Esophagus (tissue), 2 donors: ENCODE results near the gene TMED10. TPM values are rescaled to one million over a fixed set of nuclear protein-coding genes. Genes with fewer than 3 reads are reported as not detected.

ENCODE experiments used
- H3K27ac ChIP-seq, 2 donors: one replicate each; pipeline ENCODE4 v1.5.1; 2013; ENCODE audit warnings: low read depth in 2 of 2, mild to moderate bottlenecking in 2 of 2, inconsistent platforms in 1 of 2, low read length in 1 of 2, moderate library complexity in 1 of 2
- H3K27me3 ChIP-seq, 2 donors: one replicate each; pipeline ENCODE4 v1.6.1; 2013; ENCODE audit warnings: low read length in 2 of 2, control low read depth in 1 of 2, mild to moderate bottlenecking in 1 of 2; ENCODE audit not compliant: insufficient read depth in 2 of 2, control insufficient read depth in 1 of 2
- H3K36me3 ChIP-seq, 2 donors: one replicate each; pipeline ENCODE4 v1.6.1; 2013; ENCODE audit warnings: low read length in 1 of 2; ENCODE audit not compliant: control insufficient read depth in 2 of 2, insufficient read depth in 2 of 2
- H3K4me1 ChIP-seq, 2 donors: one replicate each; pipeline ENCODE4 v1.6.1; 2013; ENCODE audit warnings: low read length in 1 of 2; ENCODE audit not compliant: control insufficient read depth in 2 of 2, insufficient read depth in 2 of 2
- H3K4me3 ChIP-seq, 2 donors: one replicate each; pipeline ENCODE4 v1.5.1; 2013; ENCODE audit warnings: low read length in 2 of 2, mild to moderate bottlenecking in 2 of 2, low read depth in 1 of 2, moderate library complexity in 1 of 2
- H3K9me3 ChIP-seq, 2 donors: one replicate each; pipeline ENCODE4 v1.6.1; 2013; ENCODE audit warnings: mild to moderate bottlenecking in 2 of 2, low read depth in 1 of 2, low read length in 1 of 2, moderate library complexity in 1 of 2; ENCODE audit not compliant: control insufficient read depth in 2 of 2, insufficient read depth in 1 of 2
- WGBS, 2 donors: extraction: QIAGEN DNeasy Blood & Tissue Kit; methylation state at CpG; one replicate each; pipeline ENCODE4 v1.1.7; 2013; 5-methylcytosine and 5-hydroxymethylcytosine counted together
- polyA plus RNA-seq, 2 donors: library from polyadenylated mRNA; stranded (reverse); fragments of 200-250 nt; gene quantifications; one replicate each; pipeline ENCODE4 v1.2.3, GENCODE V29; 2013
- donor health status: healthy with polysubstance abuse.
- donor health status: Bipolar disorder and iron deficiency.

TMED10 gene
- polyA plus RNA-seq, 2 donors, result 74.8 to 225 TPM

GRCh38 chr14:75088566-75089373 is 87.6 kb downstream of the TMED10 start:
- Histone ChIP-seq H3K4me1 (no peaks in the 10 kb centered on the region), H3K9me3 (no peaks in the 10 kb centered on the region), H3K4me3 (no peak overlapping the region), H3K27me3 (no peaks in the 10 kb centered on the region), H3K27ac (no peak overlapping the region), H3K36me3 (peaks cover 10 to 14% of the 10 kb centered on the region in 2 donors)
- WGBS, 2 donors, result 64 to 66% methylated on average over 7 of the region's 7 CpGs

GRCh38 chr14:75088153-75088552 is 88.3 kb downstream of the TMED10 start:
- peaks cover 10 to 15% of the 10 kb centered on the region in 2 donors for H3K36me3 ChIP-seq

GRCh38 chr14:75084513-75084912 is 91.9 kb downstream of the TMED10 start:
- Histone ChIP-seq H3K27ac (no peak overlapping the region), H3K4me3 (no peak overlapping the region), H3K36me3 (peaks cover 10 to 13% of the 10 kb centered on the region in 2 donors), H3K27me3 (no peaks in the 10 kb centered on the region), H3K4me1 (no peaks in the 10 kb centered on the region), H3K9me3 (no peaks in the 10 kb centered on the region)
- 39 to 40% methylated on average over 5 of the region's 5 CpGs for WGBS, 2 donors

More at GRCh38 chr14:75088153-75088552, 88.3 kb downstream of the TMED10 start:
- H3K4me1 ChIP-seq, result no peaks in the 10 kb centered on the region
- no peak overlapping the region for H3K27ac ChIP-seq
- H3K9me3 ChIP-seq, result no peaks in the 10 kb centered on the region
- no peaks in the 10 kb centered on the region for H3K27me3 ChIP-seq
- 77 to 78% methylated on average over 2 of the region's 2 CpGs for WGBS, 2 donors
- no peak overlapping the region for H3K4me3 ChIP-seq

DNA sequence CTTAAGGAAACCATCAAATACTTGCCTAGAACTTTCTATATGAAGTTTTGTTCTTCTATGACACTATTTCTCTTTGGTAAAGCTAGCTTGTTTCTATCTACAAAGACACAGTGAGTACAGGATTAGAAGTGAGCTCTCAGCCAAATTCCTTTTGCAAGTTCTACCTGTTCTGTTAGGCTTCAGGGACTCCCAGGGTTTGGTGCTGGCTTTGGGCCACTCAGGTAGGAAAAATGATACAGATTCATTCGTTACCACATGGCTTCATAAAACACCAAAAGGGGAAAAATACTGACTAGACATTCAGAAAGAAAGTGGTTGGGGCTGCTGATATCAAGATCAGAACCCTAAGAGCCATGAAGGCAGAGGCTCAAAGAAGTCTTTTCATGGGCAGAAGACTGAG is 93.1 kb downstream of the TMED10 start:
- peaks cover 9 to 13% of the 10 kb centered on the region in 2 donors for H3K36me3 ChIP-seq
- no peak overlapping the region for H3K27ac ChIP-seq
- WGBS, 2 donors, result 52 to 83% methylated on average over 1 of the region's 1 CpG

DNA sequence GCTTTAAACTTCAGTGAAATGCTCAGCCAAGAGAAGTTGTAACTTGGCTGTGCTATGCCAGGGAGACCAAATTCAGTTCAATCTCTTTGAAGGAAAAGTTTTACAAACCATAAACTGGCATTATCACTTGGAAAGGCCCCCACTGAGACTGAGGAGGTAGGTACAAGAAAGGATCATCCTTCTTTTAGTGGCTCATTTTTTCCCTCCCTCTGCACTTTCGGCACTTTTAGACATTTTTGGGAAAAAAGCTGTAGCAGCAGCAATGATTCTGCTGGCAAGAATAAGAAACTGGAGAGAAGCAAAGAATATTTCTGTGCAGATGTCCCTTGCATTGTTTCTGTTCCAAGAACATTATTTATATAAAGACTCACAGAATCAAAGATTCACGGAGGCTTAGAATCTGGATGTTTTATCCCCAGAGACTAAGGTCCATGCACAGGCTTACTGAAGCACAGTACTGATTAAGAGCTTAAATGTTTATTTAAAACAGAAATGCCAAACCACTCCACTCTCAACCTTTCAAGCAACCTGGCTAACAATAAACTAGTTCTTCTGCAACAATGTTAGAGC is 94.7 kb downstream of the TMED10 start:
- H3K27me3 ChIP-seq, result no peaks in the 10 kb centered on the region
- no peak overlapping the region for H3K4me3 ChIP-seq
- no peaks in the 10 kb centered on the region for H3K4me1 ChIP-seq
- peaks cover 6 to 10% of the 10 kb centered on the region in 2 donors for H3K36me3 ChIP-seq
- 56 to 66% methylated on average over 2 of the region's 2 CpGs for WGBS, 2 donors
- no peak overlapping the region for H3K27ac ChIP-seq
- no peaks in the 10 kb centered on the region for H3K9me3 ChIP-seq

More for the DNA sequence above, 93.1 kb downstream of the TMED10 start:
- Histone ChIP-seq H3K9me3 (no peaks in the 10 kb centered on the region), H3K4me3 (no peak overlapping the region), H3K4me1 (no peaks in the 10 kb centered on the region), H3K27me3 (no peaks in the 10 kb centered on the region)

Other genes starting within 250 kb of the TMED10 start
- 1 to 10 TPM; 2.4 to 2.5 TPM for gene PGF, start 221.0 kb downstream of the TMED10 start, polyA plus RNA-seq
- gene EIF2B2, start 173.7 kb downstream of the TMED10 start, polyA plus RNA-seq, result 10 to 100 TPM; 13.3 to 42.9 TPM
- 1 to 10 TPM; 8.0 to 9.0 TPM for gene MLH3, start 125.1 kb downstream of the TMED10 start, polyA plus RNA-seq
- gene ACYP1, start 112.6 kb downstream of the TMED10 start, polyA plus RNA-seq, result 10 to 100 TPM; 12.0 to 24.1 TPM
- gene ZC2HC1C, start 107.0 kb downstream of the TMED10 start, polyA plus RNA-seq, result 1 to 10 TPM in 1 of 2 donors, under 1 TPM in 1; 0.88 to 3.3 TPM
- gene NEK9, start 49.6 kb downstream of the TMED10 start, polyA plus RNA-seq, result 10 to 100 TPM; 18.6 to 27.8 TPM
- 100 to 1,000 TPM in 1 of 2 donors, 10 to 100 TPM in 1; 99.5 to 102 TPM for gene FOS, start 102.2 kb upstream of the TMED10 start, polyA plus RNA-seq